AG08395 (cell line): ENCODE results near the gene SLC25A26.
A peak's percentile ranks its signal among the peaks of the same experiment; 100 is the strongest.

Experiments used
- DNase-seq: peaks from one replicate; pipeline ENCODE4 v3.0.0; 2012; ENCODE audit warnings: mixed read lengths, low spot score

The SLC25A26 gene

DNA sequence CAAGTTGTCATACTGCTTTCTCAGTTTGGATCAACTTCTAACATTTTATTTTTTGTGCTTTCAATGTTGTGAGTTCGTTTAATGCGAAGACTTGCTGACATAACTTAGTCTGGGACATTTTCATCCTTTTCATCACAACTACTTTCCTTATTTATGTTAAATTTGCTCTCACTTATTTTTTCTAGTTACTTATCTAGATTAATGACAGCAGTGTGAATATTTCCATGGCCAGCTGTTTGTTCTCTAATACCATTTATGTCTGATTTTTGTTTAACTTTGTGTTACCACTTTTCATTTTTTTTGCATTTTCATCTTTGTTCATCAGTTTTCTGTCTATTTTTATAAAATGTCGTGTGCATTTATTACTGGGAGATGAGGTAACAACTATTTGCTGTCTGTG, 6.2 kb downstream of the SLC25A26 start:
- no peak for DNase-seq

DNA sequence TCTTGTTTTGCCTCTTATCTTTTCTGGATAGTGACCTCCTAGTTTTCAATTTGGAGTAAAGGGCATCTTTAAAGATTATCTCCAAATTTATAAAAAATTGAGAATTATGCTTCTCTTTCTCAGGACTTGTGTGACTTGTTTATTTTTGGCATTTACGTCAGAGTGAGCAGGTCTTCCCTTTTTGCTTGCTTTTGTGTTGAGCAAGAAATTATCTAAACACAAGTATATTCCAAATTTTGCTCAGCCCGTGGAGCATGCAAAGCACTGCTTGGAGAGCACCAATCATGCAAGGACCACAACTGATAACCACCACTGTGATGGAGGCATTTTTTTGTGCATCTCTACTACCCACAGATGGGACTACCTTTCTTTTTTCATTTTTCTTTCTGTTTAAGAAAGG, 7.1 kb downstream of the SLC25A26 start:
- DNase-seq = no peak

DNA sequence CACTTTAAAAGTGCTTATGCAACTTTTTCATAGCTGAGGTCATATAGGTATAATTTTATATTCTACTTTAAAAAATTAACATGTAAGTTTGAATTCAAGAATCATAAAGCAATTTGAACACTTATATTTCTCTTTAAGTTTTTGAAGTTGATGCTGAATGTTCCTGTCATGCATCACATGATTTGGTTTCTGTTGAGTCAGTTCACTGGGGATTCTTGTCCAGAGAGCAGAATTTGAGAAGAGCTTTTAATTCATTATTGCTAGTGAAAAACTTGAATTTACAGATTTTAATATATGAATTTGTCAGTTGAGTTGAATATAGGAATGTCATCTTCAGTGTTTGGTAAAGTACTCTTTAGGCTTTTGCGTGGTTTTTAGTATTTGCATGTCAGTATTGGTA, 7.9 kb downstream of the SLC25A26 start:
- DNase-seq = no peak

DNA sequence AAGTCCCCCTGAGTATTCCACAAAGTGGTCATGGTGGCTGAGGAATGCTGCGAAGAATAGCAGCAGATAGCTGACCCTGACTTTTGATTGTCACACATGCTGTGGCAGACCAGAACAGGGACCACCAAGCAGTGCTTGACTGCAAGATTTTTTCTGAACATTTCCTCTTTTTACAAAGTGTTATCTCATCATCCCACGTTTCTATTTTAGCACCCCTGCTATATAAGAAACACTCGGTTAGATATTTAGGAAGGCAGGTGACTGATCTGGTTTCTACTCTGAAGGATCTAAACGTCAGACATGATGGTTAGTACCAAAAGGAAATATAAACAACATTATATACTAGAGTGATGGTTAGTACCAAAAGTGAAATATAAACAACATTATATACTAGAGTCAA, 9.1 kb downstream of the SLC25A26 start:
- no peak for DNase-seq

DNA sequence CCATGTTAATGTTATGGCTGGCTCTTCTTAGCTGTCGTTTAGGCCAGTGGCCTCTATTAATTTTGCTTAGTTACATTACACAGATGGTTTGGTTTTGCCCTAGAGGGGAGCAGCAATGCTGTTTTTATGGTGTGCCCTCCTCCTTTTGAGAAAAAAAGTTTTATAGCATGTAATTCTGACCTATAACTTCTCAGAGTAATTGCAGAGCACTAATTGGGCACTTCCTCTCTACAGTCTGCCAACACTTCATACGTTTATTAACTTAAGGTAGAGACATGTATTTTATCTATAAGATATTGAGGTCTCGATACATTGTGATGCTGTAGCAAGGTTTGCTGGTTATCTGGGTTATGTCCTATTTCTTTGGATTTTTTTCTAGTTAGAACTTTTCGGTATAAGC, 12.2 kb downstream of the SLC25A26 start:
- DNase-seq = no peak

DNA sequence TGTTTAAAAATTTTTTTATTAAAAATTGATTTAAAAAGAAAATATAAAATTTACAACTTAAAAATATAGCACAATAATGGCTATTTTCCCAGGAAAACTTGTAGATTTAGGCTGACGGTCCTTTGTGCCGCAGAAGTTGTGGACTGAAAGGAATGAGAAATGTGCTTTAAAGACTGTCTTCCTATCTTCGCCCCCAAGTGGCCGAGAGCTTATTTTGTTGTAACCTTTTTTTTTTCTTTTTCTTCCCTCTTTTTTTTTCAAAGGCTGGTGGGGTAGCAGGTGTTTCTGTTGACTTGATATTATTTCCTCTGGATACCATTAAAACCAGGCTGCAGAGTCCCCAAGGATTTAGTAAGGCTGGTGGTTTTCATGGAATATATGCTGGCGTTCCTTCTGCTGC, 15.5 kb downstream of the SLC25A26 start:
- peak; percentile 7 for DNase-seq

DNA sequence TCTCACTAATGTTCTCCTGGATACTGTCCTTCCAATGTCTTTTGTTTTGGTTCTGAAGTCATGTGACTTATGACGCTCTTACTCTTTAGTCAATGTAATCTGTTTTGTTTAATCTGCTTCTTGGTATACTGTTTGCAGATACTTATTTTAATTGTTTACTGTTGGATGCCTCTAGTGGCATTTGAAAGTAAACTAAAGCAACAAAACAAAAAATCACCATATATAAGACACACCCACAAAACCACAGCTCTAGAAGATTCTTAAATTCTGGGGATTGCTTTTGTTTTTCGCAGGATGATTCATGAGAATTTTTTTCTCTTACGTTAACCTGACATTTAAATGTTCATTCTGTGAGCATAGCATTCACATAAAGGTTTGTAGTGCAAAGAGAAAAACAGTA, 16.8 kb downstream of the SLC25A26 start:
- DNase-seq = no peak

DNA sequence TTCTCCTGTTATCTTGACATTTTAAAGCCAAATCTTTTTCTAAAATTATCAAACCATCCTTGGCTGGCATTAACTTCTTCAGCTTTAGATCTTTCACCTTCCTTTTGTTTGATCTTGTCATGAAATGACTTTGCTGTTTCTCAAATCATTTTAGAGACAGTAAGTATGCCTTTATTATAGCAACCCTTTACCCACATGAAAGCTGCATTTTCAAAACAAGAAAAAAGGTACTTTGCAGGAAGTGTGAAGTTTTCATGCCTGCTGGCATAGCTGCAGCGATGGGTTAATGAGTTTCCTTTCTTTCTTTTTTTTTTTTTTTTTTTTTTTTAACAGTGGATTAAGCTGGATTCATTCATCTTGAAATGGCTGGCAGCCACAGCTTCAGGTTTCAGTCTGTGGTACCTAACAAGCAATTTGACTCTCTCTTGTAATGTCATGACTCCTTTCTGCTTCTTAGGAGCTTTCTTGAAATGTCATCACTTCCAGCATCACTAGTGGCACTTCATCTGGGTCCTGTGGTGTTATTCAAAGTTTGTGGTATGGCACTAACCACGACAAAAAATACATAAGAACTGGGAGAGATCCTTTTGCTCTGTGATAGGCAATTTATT, 18.8 kb downstream of the SLC25A26 start:
- DNase-seq = no peak

DNA sequence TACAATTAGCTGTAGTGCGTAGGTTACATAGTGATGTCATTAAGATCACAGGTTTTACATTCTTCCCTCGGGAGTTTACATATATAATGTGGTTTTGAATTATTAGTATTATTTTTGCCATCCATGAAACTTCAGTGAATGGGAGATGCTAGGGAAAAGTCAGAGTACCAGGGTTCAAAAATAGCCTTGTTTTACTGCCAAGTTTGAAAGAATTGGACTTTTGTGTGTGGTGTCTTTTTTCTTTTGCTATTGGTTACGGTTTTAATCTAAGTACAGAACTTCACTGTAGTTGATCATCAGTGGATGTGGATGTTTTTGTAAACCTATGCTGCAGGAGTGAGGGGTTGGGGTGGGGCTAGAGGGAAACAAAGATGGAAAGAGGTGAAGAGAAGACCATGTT, 20.7 kb downstream of the SLC25A26 start:
- no peak for DNase-seq

DNA sequence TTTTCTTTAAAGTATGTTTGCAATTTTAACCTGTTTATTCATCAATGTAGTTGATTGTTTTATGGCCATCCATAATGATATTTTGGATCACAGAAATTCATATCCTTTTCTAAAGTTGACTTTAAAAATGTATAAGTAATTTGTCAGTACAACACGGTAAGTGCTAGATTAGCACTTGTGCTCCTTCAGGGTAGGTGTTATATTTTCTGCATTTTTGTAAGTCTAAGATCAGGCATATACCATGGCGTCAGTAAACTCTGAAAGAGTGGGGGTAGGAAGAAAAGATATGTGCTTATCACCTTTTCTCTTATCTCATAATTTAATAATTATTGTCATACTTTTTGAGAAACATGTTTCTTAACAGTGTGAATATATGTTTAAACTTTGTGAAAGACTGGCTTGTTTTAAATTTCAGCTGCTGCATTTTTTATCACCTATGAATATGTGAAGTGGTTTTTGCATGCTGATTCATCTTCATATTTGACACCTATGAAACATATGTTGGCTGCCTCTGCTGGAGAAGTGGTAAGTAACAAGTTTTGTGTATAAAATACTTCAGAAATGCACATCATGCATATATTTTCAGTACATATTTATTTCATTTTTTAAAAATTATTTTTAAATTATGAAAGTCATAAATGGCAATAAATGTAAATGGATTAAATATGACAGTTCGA, 22.1 kb downstream of the SLC25A26 start:
- DNase-seq = no peak

DNA sequence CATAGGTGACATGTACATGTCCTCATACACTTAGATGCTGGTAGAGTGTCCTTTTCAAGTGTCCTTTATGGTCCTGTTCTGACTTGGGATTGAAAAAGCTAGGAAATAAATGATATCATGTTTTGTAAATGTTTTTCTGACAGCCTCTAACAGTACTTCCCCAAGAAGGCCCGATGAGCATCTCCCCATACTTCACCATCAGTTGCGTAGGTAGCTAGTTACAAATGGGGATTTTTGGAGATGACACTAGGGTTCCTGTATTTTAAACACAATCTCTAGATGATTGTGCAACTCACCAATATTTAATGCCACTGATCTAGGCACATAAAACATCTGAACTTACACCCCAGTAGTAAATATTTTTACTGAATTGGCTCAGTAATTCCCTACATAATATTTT, 27.8 kb downstream of the SLC25A26 start:
- no peak for DNase-seq

DNA sequence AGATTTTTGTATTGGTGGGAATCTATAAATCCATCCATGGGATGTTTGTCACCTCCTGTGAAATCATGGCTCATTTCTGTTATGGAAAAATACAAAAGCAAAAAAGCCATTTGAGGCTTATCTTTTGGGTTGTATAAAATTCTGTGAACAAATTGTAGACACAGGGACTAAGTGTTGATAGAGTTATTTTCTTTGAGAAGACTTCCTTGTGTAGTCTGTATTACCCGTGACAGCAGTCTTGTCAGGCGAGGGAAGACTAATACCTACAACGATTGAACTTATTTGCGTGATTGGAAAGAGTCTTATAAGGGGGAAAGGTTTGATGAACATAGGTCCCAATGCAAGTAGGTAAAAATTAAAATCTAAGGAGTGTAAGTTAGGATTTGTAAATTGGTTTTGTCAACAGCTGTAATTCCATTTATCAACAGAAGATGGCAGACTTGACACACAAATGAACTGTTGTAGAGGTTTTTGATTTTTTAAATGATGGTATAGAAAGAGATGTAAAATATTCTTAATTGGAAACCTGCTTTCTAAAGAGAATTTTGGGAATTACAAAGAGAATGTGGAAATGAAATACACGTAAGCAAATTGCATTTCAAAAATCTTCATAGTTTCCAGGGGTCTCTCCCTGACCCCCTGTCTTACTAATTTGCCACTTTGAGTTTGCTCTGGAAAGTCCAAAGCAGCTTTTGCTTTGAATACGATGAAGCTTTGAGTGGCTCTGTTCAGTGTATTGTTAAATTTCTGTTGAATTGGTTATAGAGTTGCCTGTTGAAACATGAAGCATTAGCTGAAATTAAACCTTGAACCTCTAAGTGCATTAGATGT, 33.2 kb downstream of the SLC25A26 start:
- DNase-seq = peak; percentile 40

DNA sequence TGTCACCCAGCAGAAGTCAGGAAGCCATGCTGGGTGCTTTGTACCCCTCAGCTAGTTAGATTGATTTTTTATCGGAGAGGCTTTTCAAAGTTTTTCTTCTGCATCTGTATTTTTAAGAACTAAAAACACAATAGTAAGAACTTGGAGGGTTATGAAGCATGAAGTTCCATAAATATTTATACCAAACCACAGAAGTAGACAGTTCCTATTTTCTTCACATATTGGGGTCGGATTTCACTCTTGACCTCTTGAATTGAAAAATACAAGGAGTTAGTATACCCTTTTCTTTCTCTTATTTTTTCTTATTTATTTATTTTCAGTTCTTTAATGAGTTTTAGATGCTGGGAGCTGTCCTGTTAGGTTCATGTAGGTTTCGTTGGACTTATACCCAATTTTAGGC, 35.1 kb downstream of the SLC25A26 start:
- DNase-seq = no peak

DNA sequence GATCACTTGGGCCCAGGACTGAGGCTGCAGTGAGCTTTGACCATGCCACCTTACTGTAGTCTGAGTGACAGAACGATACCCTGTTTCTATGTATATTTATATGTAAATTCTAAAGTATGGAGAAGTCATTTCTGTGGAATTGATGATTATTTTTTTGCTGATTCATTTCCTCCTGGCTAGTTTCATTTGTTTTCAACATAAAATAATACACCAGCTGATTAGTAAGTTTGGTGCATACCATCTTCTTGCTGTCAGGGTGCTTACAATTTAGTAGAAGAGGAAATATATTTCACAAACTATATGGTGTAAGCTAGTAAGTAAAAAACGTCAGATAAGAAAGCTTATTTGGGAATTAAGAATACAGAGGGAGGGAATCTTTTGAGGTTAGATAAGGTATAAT, 36.0 kb downstream of the SLC25A26 start:
- no peak for DNase-seq

DNA sequence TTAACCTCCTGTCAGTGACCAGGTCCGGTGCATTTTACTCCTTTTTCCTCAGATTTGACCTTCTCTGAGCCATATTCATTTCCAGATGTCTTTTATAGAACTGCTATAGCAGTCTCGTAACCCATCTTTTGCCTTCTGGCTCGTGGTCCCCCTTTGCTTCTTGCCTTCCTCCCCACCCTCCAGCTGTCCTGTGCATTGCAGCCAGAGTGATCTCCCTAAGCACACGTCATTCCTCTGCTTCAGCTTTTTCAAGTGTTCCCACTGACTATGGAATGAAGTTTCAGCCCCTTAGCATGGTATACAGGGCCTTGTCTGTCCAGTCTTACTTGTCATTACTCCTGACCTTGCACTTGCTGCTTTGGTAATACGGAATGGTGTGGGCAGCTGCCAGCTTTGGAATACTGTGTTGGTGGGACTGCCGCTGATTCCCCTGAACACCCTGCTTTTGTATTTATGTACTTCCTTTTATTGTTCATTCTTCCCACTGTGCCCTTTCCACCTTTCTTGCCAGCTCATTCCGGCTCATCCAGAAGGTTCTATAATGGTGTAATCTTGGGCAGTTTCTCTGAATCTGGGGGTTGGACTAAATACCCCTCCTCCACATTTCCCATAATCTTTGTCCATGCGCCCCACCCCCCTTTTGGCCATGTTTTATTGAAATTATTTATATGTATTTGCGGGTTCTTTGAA, 38.9 kb downstream of the SLC25A26 start:
- DNase-seq = no peak

DNA sequence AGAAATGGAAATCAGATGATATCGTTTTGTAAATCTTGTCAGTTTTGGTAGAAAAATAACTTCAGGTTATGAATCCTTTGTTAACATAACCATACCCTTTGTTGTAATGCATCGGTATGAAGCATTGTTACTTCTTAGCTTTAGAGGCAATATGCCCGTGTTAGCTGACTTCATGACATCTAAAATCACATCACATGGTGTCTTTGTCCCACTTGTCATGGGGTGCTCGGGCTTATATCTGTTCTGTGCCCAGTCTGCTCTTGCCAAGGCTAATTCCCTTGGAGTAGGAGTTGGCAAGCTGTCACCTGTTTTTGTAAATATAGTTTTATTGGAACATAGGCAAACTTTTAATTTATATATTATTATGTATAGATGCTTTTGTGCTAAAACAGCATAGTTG, 39.6 kb downstream of the SLC25A26 start:
- no peak for DNase-seq

DNA sequence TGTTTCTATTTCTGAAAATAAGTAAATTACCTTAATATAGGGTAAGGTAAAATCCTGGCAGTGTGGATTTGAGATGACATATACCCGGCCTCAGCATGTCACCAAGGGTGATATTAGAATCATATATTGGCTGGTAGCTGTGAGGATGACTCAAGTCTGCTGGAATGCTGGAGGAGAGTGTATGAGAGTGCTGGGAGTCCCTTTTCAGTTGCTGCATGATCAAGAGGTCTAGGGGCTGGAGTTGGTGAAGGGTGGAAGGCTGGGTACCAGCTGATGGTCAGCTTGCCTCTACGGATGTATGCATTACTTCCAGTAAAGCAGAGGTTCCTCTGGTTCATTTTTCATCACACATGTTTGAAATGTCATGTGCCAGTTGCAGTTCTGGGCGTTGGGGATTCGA, 40.6 kb downstream of the SLC25A26 start:
- DNase-seq = peak; percentile 41

DNA sequence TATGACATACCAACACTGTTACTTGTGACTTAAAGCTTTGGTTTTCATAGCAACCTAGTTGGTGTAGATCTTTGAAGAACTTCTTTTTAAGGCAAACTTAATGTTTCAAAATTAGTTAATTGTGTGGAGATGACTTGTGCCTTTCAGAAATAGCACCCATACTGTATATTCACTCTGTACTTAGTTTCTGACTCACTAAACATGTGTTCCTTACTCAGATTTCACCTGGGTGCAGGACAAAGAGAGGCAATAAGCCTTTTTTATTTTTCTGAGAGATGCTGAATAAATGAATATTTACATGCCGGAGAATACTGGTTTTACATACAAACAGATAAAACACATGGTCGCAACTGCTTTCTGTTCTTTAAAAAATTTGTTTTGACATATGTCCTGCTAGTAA, 44.8 kb downstream of the SLC25A26 start:
- no peak for DNase-seq

DNA sequence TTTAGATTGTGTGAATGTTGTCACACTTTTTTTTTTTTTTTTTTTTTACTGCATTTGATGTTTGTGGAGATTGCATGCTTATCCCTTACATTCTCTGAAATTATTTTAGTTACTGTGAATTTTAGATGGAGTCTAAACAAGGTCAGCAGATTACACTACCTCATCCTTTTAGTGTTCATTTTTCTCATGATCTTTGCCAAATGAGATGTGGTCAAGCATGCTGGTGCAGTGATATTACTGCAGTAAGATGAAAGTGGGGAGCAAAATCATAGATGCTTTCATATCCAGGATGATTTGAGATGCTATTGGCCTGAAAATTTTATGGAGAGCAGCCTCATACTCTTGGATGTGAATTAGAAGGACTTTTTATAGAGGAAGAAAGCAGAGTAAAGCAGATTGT, 45.8 kb downstream of the SLC25A26 start:
- no peak for DNase-seq

DNA sequence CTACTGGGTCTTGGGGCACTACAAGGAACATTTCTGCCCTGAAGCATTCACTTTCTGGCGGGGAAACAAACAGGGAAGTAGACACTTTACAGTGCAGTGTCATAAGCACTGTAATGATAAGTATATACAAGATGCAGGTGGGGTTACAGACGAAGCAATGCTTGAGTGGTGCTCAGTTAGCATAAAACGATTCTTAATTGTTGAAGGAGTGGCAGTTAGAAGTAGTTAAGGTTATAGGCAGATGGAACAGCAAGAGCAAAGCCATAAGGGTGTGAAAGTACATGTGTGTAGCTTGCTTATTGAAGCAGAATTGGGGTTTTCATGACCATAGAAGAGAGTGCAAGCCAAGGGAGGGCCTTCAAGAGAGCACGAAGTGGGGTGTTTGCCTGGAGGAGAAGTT, 46.2 kb downstream of the SLC25A26 start:
- DNase-seq = no peak

DNA sequence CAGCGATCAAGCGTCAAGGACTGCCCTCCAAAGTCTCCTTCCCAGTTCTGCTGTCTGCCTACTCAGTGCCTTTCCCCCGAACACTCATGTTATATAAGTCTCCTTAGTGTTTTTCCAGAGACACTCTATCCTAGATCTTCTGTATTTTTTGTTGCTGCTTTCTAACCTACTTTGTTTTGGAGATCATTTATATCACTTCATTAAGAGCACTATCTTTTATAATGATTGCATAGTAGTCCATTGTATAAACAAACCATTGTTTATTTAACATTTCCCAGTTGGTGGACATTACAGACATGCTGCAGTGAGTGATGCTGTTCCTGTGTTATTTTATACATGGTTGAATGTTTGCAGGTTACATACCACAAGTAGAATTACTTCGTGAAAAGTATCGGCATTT, 47.1 kb downstream of the SLC25A26 start:
- no peak for DNase-seq

DNA sequence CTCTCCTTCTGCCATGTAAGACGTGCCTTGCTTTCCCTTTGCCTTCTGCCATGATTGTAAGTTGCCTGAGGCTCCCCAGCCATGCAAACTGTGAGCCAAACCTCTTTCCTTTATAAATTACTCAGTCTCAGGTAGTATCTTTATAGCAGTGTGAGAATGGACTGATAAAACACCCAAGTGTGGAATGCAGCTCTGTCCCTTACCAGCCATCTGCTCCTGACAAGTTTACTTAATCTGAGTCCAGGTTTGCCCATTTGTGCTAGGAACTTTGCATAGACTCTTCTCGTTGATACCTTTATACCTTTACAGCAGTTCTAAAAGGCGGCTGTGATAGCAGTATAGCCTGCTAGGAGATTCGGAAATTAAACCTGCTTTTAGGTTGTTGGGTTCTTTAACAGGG, 48.1 kb downstream of the SLC25A26 start:
- no peak for DNase-seq

DNA sequence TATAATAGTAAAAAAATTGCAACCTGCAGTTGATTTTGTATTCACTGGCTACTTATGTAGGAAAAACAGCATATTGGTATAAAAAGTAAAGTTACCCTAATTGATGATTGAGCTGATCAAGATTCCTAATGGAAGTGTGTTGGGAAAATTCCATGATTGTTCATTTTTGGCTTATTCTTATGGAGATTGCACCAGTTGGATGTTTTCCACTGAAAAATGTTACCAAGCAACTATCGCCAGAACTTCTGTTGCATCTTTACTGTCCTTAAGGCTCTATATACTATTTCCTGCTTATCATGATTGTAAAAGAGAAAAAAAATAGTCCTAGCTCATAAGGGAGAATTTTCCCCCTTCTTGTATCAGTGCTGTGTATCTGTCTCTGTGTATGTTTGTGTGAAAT, 48.6 kb downstream of the SLC25A26 start:
- no peak for DNase-seq
